WI38 (cell line): ENCODE data around the gene ZNF652.

ENCODE experiments used
- H3K4me3 ChIP-seq: 2 replicates; pipeline ENCODE4 v1.5.1; 2011; ENCODE audit warnings: low read depth, mild to moderate bottlenecking, control low read depth, low read length
- TF ChIP-seq, protein P1 (sequence below): IDR thresholded peaks from 2 replicates; pipeline ENCODE4 v1.5.1; 2012; ENCODE audit warnings: low read depth, mild to moderate bottlenecking, control low read depth, low read length

The ZNF652 gene

DNA sequence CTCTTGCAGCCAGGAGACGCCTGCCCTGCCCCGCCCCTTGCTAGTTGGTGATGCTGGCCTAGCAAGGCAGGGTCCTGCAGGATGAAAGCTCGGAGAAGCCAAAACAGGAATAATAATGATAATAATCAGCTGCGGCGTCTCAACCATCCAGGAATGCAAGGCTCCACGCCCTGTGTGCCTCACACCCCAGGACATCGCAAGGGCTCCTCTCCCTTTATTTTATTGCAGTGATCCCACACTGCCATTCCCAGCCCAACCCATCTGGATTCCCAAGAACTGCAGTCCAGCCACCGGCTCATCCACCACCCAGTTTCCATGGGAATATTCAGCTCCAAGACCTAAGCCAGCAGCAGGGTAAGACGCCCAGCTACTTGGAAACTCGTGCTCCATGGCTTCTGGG is 21.0 kb upstream of the ZNF652 start:
- no peak overlapping the region for H3K4me3 ChIP-seq
- TF ChIP-seq, protein P1, sequence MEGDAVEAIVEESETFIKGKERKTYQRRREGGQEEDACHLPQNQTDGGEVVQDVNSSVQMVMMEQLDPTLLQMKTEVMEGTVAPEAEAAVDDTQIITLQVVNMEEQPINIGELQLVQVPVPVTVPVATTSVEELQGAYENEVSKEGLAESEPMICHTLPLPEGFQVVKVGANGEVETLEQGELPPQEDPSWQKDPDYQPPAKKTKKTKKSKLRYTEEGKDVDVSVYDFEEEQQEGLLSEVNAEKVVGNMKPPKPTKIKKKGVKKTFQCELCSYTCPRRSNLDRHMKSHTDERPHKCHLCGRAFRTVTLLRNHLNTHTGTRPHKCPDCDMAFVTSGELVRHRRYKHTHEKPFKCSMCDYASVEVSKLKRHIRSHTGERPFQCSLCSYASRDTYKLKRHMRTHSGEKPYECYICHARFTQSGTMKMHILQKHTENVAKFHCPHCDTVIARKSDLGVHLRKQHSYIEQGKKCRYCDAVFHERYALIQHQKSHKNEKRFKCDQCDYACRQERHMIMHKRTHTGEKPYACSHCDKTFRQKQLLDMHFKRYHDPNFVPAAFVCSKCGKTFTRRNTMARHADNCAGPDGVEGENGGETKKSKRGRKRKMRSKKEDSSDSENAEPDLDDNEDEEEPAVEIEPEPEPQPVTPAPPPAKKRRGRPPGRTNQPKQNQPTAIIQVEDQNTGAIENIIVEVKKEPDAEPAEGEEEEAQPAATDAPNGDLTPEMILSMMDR = no peak

DNA sequence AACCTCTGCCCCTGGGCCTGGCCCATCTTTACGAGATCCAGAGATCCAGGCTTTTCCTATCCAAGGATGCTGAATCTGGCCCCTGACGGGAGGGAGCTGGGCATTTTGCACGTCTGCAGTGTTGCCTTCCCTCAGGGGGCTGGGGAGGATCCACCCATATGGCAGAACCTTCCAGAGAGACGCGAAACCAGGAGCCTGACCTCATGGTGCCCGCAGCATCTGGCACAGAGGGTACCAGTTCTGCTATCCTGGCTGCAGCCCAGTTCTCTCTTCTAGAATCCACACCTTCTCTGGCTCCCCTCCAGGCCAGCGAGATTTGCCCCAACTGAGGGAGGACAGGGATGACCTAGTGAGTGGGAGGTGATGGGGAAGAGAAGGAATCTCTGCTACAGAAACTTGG is 20.5 kb upstream of the ZNF652 start:
- TF ChIP-seq, protein P1 = no peak
- no peak overlapping the region for H3K4me3 ChIP-seq

DNA sequence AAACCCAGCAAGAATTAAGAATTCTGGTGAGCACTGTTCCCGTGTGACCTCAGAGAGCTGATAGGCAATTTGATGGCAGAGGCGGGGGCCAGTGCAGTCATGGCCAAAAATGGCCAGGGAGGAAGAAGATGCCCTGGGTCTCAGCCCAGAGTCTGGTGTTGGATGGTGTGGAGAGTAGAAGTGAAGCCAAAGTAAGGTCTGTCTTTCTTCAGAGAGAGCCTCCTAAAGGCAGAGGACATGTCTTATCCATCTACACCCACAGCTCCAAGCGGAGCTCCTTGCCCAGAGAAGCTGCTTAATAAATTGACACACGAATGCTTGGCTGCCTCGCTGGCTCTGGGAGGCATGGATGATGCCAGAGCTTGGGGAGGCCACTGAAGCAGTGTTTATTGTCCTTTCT is 19.7 kb upstream of the ZNF652 start:
- TF ChIP-seq, protein P1 = no peak
- no peak overlapping the region for H3K4me3 ChIP-seq

DNA sequence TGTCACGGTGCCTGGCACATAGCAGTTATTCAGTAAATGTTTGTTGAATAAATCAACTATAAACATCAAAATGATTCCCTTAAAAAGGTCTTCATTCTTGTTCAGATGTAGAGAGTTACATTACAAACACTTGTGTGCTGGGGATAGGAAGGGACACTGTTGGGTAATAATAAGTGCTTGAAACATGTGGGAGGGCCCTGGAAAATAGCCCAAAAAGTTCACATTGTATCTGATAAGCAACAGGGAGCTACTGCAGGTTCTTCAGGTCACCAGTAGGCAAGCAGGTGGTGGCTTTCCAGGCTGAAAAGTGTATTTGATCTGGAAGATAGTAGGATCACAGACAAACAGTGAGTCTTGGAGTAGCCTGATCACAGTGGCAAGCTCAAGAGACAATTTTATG is 19.0 kb upstream of the ZNF652 start:
- no peak overlapping the region for H3K4me3 ChIP-seq
- TF ChIP-seq, protein P1 = no peak

DNA sequence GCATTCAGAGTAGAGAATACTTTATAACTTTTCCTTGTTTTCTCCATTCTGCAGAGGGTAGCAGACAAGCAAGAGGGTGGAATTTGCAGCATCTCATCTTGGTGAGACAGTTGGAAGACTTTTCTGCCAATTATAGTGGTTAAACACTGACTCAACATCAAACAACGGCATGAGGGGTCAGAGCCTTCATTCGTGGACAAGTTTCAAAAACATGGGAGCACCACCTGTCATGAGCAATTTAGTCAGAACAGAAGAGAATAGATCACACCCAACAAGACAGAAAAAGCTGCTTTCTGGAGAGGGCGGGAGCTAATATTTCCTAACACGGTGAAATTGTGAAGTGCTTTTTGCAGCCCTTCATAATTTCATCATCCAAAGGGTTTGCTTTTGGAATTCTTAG is 17.9 kb upstream of the ZNF652 start:
- TF ChIP-seq, protein P1 = no peak
- no peak overlapping the region for H3K4me3 ChIP-seq

DNA sequence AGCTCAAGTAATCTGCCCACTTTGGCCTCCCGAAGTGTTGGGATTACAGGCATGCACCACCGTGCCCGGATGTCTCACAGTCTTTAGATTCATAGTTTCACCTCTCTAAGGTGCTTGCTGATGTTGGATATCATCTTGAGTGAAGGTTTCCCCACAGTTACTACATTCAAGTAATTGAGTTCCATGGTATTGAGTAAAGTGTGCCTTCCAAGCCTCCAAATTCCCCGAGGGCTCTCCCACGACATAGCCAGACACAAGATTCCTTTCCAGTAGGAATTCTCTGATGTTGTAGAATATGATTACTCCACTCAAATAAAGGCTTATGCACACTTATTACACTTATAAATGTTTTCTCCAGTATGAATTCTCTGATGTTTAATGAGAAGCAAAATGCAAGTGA is 16.3 kb upstream of the ZNF652 start:
- TF ChIP-seq, protein P1 = no peak
- no peak overlapping the region for H3K4me3 ChIP-seq

DNA sequence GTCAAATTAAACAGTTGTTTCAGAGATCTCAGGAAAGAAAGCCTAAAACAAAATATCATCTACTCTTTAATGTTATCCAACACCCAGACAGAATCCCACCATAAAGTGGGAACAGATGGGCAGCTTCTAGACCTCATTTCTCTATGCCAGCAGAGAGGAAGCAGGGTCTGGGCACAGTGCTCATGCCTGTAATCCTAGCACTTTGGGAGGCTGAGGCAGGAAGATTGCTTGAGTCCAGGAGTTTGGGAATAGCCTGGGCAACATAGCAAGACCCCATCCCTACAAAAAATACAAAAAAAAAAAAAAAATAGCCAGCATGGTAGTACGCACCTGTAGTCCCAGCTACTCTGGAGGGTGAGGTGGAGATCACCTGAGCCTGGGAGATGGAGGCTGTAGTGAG is 13.5 kb upstream of the ZNF652 start:
- TF ChIP-seq, protein P1 = no peak
- no peak overlapping the region for H3K4me3 ChIP-seq
